ENCODE data around the gene MAPK8. TPM values are rescaled to one million over a fixed set of nuclear protein-coding genes. Genes with fewer than 3 reads are reported as not detected.

MAPK8 gene
- total RNA-seq, 1 donor from 2014 or later: 22.4 TPM

DNA sequence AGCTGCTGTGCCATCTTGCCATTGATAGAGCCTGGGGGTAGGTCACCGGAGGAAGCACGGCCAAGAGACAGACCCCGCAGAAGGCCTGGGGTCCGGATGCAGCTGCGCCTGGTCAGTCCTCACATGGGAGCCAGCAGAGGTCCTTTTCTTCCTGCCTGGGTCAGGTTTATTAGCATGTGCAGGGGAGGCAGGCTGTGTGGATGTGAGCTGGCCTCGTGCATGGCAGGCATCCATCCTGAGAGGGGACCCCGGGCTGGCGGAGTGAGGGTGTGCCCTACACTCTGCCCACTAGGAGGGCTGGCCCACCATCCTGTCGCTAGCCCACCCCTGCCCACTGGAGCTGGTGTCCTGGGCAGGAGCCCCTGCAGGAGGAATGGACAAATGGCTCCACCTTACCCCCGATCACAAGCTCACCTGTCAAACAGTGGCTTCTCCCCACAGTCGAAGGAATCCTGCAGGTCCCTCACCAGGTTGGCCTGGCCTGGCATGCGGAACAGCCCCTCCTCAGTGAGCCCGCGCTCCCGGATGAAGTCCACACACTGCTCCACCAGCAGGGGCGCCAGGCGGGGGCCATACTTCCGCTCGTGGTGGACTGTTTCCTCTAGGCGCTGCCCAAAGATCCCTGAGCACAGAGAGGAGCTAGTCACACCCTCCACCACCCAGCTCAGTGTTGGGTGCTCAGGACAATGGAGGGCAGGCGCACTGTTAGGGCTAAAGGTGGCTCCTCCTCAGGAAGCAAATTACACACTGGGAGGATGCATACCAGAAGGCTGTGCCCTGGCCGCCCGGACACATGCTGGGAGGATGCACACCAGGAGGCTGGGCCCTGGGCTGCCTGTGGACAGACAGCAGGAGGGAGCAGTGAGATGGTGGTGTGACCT is 153.0 kb downstream of the MAPK8 start:
- DNase-seq (ENCODE audit: low spot score) (peak; percentile 33), ATAC-seq (no peak)

DNA sequence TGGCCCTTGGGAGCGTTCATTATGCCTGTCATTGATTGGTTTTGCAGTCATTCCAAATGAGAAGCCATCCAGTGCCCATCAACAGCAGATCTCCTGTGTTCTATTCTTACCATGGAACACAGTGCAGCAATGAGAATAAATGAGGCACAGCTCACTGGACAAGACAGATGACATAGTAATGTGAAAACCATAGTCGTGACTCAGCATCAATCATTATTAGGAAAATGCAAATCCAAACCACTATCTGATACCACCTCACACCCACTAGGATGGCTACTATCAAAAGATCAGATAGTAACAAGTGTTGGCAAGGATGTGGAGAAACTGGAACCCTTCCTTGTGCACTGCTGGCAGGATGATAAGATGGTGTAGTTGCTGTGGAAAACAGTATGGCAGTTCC is 153.7 kb downstream of the MAPK8 start:
- ATAC-seq: no peak
- DNase-seq (ENCODE audit: low spot score): no peak

DNA sequence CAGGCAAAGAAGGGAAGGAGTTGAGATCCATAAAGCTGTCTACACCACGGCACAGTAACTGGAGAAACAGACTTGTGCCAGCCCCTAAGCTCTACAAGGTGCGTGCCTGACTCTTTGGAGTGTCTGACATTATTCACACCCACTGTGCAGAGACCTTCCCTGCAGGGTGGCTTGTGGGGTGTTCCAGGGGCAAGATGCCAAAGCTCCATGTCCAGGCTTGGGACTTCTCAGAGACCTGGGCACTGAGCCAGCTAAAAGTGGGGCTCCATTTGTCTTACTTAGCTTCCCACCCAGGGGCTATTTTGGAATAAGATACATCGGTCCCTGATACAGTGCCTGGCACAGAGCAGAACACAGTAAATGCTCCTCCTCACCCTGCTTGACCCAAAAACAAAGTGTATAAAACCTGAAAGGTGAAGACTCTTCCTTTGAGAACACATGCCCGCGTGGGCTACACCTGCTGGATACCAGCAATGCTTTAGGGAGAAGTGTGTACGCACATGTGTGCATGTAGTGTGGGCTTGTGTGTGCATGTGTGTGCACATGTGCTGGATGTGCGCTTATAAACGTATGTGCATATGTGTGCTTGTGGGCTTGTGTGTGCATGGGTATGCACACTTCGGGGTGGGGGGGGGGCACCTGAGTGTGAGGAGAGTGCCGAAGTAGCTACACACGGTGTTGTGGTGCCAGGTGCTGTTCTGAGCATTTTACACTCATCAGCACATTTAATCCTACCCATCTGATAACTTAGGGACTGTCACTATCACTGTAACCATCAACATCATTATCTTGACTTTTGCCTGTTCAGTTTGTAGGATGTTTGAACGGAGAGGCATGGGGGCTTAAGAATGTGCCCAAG is 155.4 kb downstream of the MAPK8 start:
- no peak for ATAC-seq

DNA sequence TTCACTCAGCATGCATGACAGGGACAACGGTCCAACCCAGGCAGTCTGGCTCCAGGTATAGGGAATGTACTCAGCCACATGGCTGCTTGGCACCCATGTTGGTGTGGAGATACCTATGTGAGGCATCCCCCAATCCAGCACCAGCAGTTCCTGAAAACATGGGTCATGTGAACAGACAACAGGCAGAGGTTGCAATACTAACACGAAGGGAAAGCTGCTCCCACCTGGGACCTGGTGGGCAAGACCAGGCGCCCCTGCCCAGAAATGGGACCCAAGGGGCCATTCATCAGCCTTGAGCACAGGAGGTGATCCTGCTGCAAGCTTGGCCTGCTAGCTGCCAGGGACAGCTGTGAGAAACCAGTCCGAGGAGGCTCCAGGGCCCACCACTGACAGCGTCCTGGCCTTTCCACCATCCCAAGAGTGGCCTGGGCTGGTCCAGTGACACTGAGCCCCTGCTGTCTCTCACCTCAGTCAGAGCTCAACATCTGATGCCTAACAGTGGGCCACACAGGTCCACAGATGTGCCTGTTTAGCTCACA is 156.1 kb downstream of the MAPK8 start:
- peak; percentile 35 for DNase-seq (ENCODE audit: low spot score)
- ATAC-seq: no peak

More for the DNA sequence above, 155.4 kb downstream of the MAPK8 start:
- DNase-seq (ENCODE audit: low spot score): peak; percentile 41

DNA sequence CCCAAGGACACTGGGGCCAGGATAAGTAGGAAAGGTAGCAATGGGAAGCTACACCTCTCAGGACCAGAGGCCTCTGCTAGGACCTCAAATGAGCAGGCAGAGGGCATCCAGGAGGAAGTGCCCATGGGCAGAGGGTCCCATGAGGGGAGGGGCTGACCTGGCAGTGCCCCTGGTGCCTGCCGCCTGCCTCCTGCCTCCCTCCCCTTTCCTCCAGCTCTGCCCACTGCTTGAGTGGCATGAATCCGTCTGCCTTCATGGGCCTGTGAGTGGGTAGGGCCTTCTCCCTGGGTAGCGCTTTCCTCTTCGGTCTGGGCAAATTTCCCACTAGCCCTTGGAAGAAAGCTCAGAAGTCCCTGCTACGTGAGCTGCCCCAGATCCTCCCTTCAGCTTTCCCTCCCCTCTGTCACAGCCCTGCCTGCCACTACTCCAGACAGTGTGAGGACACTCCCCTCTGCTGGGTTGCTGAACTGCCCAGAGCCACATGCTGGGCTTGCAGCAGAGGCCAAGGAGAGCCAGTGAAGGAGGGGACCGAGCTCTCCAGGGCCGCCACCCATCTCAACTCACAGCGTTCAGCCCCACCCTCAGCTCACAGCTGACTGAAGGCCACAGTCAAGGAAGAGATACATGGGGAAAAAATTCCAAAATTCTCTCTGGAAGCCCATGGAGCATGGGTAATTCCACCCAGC is 157.0 kb downstream of the MAPK8 start:
- DNase-seq (ENCODE audit: low spot score) (peak; percentile 38), ATAC-seq (peak; percentile 39)

- DNase-seq (ENCODE audit: low spot score) (peak; percentile 39), ATAC-seq (no peak)
Observed at GRCh38 chr10:48464121-48464870, 157.8 kb downstream of the MAPK8 start.

GRCh38 chr10:48464871-48465736 is 158.6 kb downstream of the MAPK8 start:
- ATAC-seq (no peak), DNase-seq (ENCODE audit: low spot score) (peak; percentile 40)

- peak; percentile 36 for DNase-seq (ENCODE audit: low spot score)
Observed at GRCh38 chr10:48465860-48466521, 159.5 kb downstream of the MAPK8 start.

GRCh38 chr10:48466611-48467240 is 160.2 kb downstream of the MAPK8 start:
- ATAC-seq (peak; percentile 11), DNase-seq (ENCODE audit: low spot score) (peak; percentile 39)

More at GRCh38 chr10:48465860-48466521, 159.5 kb downstream of the MAPK8 start:
- no peak for ATAC-seq

- no peak for DNase-seq (ENCODE audit: low spot score)
- ATAC-seq: no peak
Observed at GRCh38 chr10:48467669-48468068, 161.2 kb downstream of the MAPK8 start.

DNA sequence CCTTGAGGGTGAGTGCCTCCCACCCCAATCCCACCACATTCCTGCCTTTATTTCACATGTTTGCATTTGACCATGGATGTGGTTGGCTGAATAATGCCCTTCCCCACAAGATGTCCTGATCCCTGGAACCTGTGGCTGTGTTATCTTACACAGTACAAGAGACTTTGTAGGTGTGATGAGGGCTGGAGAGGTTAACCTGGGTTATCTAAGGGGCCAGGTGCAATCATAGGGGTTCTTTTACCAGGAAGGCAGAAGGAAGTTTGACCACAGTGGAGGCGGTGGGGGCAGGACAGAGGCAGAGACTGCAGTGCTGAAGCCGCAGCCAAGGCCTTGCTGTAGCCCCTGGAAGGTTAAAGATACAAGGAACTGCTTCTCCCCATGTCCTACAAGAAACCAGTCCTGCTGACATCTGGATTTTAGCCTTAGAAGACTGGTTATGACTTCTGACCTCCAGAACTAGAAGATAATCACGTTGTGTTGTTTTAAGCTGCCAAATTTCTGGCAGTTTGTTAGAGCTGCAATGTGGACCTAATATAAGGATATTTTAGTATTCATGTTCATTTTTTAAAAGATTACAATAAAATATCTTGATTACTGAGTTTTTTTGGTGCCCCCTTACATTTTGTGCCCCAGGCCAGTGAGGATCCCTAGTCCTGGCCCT is 161.8 kb downstream of the MAPK8 start:
- ATAC-seq (no peak), DNase-seq (ENCODE audit: low spot score) (peak; percentile 22)

DNA sequence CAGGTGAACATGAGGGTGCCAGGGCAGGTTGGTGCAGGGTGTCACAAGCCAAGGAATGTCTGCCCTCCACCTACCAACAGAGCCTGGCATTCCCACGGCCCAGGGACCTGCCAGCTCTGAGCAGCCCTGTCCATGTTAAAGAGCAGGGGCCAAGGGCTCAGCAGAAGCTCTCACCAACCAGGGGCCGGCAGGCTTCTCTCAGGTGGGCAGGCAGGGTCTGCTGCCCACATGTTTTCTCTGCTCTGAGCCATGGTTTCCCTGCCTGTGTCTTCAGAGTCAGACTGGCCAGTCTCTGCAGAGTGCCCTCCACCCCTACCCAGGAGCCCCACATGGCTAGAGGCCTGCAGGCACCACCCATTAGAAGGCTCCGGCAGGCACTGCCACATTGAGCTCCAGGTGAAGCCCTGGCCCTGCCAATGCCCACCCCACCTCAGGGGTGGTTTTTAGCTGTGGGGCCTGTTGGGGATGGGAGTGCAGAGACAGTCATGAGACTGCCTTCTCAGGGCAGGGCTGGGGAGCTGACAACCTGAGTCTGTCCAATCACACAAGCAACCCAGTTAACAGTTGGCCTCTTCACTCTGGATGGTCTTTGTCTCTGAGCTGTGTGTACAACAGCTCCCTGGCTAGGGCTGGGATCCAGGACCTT is 162.5 kb downstream of the MAPK8 start:
- DNase-seq (ENCODE audit: low spot score) (peak; percentile 30), ATAC-seq (no peak)

GRCh38 chr10:48469516-48470020 is 163.1 kb downstream of the MAPK8 start:
- ATAC-seq (no peak), DNase-seq (ENCODE audit: low spot score) (peak; percentile 18)

DNA sequence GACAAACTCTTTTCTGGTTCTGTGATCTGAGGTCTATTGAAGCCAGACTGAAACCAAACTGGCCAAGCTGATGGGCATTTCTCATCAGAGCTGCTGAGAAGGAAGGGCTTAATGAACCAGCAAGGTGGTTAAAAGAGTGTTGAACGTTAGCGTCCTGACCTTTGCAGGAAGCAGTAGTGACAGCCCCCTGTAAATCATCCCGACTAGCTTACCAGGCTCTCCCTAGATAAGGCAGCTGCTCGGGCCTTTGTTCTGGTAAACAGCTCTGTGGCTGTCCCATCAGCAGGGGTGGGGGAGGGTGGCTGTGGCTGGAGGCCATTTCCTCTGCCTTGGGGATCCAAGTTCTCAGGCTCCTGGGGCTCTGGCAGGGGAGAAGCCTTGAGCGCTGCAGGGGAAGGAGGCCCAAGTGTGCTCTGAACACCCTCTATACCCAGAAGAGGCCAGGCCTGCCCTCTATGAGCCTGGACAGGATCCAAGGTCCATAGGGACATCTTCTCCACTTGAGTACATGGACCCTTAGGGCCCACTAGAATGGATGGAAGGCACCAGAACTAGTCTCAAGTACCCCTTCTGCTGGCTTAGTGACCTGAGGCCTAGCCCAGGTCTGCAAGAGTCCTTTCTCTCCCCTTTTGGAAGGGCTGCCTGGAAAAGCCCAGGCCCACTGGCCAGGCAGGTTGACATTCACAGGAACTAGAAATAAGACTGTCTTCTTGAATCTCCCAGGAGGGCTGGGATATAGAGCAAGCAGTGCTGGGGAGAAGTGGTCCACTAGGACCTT is 163.8 kb downstream of the MAPK8 start:
- DNase-seq (ENCODE audit: low spot score) (peak; percentile 38), ATAC-seq (peak; percentile 33)

GRCh38 chr10:48470893-48471805 is 164.7 kb downstream of the MAPK8 start:
- DNase-seq (ENCODE audit: low spot score) (peak; percentile 33), ATAC-seq (no peak)
